Fibroblast of skin of right quadriceps (primary cell): ENCODE results near the gene BANF2.
"Not testable (repeated sequence)": the region's sequence is repeated elsewhere in the genome, so short reads cannot be mapped to it uniquely, and the experiment has no call there.

ENCODE experiments used
- DNase-seq: peaks from one replicate; pipeline ENCODE4 v3.0.0-alpha.2; 2013

Gene BANF2

DNA sequence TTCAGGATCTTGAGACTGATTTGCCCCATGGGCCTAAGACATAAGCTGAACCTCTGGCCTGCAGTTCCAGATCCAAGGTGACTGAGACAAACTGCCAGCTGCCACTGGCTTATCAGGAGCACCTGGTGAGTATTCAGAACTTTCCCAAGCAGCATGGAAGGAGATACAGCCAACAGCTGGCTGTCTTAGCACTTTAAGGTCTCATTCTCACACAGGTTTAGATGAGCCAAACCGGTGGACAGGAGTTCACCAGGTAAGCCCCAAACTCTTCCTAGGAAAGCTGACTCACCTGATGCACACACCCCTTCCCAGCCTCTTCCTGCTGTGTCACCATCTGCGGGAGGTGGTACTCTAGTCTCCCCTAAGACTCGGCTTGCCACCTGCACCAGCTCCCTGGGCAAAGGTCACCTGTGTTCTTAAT is at the start of gene BANF2:
BANF2 (plus strand) TSS at position 36 of the 421 bp plus-strand sequence. CDS start 25,060 bp downstream, outside the sequence.
- no peak for DNase-seq

DNA sequence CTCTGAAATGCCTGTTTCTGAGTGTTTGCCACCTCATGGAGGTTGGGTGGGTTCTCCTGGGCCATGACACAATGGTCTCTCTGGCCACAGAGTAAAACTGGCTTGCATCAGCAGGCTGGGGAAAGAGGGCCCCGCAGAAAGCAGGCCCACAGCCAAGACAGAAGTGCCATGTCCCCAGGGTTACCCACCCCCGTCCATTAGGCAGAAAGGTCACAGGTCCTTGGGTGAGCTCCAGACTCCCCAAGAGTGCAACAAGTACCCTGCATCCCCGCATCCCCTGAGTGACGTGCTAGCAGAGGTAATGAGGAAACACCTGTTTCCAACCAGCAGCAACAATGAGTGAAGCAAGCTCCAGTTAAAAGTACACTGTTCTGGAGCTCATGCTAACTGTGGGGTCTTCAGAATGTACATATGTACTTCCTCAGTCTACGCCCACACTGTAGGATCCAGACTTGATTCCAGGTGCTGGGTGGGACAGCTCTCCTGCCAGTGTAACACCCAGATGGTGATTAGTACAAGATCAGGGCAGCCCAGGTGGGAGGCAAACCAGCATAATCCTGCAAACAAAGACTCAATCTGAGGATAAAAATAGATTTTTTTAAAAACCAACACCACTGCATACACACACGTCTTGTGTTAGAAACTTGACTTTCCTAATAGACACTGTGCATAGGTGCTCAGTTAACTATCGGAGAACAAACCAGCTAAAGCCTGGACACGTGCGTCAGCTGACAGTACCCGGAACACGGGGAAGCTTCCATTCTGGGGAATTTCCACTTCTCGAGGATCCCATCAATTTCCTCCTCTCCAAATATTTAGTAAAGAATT is 49.3 kb upstream of the BANF2 start:
- no peak for DNase-seq

DNA sequence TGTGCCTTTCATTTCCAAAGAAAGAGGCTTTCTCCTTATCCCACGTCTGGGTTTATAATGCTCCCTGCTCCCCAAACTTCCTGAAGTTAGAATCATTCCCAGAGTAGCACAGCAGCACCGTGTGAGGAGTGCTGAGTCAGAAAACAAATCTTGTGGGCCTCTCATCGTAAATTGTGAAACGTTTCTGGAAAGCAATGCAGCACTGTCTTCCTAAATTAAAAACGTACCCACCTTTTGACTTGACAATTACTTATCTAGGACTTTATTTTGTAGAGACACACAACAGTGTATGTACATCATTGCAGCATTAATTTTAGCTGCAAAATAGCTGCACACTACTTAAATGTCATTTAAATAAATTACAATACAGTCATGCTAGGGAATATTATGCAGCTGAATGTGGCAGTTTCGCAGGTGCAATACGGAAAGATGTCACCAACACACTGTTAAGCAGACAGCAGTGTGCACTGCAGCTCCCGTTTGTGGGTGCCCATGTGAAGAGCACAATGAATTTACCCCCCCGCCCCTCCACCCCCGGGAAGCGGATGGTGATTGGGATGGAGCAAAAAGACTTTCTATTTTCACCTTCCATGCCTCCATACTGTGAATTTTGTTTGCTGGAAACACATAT is 48.5 kb upstream of the BANF2 start:
- DNase-seq: peak; percentile 46

DNA sequence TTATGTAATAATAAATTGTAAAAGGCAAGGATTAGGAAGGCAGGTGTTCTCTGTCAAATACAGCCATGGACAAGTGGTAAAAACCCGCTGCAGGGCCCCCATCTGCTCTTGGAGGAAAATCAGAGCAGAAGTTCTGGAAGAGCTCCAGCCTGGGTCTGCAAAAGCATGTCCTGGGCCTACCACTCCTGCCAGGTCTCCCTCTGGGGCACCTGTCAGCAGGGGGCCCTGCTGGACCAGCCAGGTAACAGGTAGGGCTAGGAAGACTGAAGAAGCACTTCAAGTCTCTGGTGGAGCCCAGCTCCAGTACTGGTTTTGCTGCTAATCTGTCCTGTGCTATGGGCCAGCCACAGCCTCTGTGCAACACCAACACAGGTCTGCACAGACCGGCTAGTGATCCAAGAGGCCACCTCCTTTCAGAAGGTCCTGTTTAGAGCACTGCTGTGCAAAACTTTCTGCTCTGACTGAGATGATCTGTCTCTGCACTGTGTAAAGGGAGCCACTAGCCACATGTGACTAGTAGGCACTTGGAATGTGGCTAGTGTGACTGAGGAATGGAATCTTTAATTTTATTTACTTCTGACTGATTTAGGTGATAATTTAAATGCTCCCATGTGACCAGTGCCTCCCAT is 47.9 kb upstream of the BANF2 start:
- DNase-seq: no peak

DNA sequence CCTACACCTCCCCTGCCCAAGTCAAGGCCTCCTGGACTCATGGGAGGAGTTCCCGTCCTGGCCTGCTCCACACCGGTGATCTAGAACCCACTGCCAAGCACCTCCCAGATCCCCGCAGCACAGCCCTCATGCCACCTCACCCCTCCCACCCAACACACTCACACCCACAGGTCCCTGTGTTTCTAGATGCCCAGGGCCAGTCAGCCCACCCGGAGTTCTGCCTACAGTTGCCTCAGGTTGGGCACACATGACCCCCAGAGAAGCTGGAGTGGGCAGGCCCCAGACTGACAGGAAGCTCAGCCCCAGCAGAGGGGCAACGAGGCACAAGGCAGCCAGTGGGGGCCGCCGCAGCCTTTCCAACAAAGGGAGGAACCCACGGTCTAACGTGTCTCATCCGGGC is 47.4 kb upstream of the BANF2 start:
- DNase-seq: no peak

DNA sequence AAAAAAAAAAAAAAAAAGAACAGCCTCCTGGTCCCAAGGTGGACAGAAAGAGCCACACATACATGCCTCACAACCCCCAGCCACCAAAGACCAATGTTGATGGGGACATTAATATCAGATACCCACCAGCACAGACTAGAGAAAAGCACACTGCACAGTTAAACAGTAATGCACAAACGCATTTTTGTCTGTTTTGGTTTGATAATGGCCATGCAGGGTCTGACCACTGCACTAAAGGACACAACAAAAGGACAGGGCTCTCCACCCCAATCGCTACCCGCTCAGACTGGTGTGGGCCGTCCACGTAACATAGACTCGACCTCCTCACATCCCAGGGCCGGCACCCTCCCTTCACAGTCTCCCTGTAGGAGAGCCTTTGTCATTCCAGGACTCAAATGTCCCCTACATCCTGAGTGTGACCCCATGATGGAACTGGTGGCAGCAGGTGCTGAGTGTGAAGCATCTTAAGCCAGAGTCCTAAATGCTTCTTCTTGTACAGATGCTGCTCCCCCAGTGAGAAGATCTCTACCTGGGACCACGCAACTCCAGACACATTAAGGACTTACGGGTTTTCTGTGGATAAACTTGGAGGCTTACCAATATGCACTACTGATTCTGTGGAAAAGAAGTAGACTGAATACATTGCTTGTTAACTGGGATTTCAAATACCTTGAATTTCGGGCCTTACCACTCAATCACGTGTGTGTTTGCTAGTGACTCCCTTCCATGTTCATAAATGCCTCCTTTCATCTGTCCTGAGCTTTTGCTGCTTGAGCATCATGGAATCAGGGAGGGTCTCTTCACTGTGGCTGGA is 45.7 kb upstream of the BANF2 start:
- no peak for DNase-seq

DNA sequence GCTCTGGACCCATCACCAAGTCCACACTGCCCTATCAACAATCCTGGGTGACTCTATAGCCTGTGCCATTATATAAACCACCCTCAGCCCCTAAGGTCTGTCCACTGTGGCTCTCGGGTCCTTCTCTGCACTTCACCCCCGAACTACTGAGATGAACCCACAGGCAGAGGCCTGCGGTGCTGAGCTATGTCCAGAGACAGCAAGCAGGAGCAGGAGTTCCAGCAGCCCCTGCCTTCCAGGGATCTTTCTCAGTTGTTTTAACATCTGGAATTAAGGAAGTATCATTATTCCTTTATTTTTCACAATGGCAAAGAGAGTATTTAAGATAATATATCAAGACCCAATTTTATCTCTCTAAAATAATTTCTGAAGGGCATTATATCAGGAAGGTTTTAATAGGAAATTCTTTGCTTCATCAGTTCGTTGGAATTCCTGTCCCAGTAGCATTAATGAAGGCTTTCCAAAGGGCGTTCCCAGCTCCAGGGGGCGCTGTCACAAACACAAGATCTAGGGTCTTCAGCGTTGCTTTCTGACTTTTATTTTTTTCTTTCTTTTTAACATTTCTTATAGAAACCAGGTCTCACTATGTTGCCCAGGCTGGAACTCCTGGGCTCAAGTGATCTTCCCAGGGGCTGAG is 45.0 kb upstream of the BANF2 start:
- peak; percentile 57 for DNase-seq

DNA sequence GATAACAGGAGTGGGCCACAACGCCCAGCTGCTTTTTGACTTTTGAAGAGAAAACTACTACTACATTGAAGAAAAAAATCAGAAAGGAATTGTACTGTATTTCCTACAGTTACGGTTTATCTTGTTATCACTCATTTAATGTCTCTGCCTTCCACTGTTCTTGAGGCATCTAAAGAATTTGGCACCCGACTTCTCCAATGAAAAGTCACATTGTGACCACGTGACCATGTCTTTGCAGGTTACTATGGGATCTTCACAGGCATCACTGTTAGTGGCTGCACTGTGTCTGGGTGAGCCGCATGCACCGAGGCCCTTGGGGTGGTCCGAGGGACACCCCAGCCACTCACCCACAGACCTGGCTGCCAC is 44.5 kb upstream of the BANF2 start:
- DNase-seq: peak; percentile 36

DNA sequence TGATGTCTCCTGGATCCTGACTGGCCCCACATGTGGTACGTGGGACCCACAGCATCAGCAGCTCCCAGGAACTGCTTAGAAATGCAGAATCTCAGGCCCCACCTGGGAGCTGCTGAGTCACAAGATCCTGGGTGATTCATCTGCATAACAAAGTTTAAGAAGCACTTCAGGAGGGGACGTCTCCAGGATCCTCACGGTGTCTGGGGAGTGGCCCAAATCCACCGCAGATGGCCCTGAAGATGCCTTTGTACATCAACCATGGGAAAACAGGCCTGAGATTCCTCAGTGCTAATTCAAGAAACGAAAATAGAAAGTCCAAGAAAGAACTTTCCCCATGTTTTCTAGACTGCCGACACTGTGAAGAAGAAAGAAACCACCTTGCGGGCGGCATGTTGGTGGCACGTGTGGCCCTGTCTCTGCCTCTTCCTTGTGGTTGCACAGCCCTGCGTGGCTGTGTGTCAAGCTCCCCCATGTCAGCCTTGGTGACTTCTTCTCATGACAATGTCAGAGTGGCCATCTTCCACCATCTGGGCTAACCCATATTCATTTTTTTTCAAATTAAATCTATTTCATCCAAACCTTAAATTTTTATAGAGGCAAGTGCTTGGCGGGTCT is 43.8 kb upstream of the BANF2 start:
- DNase-seq: no peak

DNA sequence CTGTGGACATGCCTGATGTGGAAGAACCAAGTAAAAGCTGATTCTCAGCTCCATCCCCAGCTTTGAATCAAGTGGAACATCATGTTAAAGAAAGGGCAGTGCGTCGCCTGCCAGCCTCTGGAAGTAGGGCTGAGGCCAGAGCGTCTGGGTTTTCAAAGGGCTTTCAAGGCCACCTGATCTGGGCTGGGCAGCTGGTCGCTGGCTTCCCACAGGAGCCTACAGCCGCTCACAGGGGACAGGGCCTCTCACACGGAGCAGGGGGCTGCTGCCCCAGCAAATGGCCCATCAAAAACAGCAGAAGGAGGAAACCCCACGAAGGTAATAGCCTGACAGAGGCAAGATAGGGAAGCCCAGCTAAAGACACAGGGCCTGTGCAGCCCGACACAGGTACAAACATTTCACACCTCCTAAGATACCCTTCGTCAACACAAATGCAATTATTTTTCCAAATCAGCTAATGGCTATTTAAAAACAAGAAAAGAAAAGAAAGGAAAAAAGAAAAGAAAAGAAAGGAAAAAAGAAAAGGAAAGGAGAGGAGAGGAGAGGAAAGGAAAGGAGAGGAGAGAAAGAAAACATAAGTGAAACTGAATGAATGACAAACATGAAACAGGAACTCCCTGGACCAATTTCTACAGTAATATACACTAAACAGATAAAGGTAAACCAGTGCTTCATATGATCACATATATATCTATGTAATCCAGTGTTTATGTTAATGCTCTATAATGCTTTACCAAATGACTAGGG is 42.5 kb upstream of the BANF2 start:
- no peak for DNase-seq

DNA sequence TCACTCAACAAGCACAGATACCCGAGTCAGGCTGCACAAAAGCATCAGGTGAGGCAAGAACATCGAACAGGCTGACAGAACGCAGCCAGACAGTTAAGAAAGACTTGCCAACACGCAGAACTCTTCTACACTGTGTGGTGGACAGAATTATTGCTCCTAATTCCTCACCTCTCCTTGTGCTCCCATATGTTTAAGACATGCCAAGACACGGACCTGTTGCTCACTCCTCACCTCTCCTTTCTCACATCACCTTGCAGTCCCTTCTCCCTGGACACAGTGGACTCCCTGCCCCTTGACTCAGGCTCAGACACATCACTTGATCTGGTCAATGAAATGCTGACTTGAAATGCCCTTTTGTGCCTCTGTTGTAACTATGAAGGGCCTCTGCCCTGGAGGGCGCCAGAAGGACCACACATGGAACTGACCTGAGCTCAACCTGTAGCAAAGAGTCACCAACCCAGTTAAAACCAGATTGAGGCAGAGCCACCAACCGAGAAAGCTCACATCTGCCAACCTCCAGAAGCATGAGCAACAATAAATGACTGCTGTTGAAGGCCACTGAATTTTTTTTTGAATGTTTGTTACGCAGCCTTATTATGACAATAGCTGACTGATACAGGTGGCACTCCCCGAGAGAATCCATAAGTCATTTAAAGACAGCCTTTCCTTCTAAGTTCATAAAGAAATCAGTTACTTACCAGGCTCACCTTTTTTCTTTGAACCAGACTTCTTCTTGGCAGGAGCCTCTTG is 41.7 kb upstream of the BANF2 start:
- DNase-seq: no peak

DNA sequence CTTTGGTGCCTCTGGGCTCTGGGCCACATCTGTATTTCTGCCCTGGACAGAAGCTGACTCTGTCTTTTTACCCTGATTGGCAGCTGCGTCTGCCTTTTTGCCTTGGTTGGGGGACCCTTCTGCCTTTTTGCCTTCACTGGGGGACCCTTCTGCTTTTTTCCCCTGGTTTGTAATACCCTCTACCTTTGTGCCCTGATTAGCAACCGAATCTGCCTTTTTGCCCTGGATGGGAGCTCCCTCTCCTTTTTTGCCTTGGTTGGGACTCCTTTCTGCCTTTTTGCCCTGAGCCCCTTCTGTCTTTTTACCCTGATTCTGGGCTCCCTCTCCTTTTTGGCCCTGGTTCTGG is 41.1 kb upstream of the BANF2 start:
- no peak for DNase-seq

DNA sequence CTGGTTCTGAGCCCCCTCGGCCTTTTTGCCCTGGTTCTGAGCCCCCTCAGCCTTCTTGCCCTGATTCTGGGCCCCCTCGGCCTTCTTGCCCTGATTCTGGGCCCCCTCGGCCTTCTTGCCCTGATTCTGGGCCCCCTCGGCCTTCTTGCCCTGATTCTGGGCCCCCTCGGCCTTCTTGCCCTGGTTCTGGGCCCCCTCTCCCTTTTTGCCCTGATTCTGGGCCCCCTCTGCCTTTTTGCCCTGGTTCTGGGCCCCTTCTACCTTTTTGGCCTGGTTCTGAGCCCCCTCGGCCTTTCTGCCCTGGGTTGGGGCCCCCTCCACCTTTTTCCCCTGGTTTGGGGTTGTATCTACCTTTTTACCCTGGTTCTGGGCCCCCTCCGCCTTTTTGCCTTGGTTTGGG is 40.4 kb upstream of the BANF2 start:
- DNase-seq: not testable (repeated sequence)

DNA sequence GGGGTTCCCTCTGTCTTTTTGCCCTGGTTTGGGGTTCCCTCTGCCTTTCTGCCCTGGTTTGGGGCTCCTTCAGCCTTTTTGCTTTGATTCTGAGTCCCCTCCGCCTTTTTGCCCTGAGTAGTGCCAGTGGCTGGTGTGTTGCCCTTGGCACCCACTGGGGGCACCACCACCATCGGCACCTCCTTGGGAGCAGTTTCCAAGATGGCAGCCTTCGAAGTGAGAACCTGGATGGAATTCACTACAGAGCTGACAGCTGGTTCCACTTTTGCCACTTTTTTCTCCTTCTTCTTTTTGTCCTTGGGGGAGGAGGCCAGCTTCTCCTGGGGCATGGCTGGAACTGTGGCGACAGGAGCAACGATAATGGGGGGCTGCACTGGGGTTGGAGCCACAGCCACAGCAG is 40.0 kb upstream of the BANF2 start:
- DNase-seq: no peak

DNA sequence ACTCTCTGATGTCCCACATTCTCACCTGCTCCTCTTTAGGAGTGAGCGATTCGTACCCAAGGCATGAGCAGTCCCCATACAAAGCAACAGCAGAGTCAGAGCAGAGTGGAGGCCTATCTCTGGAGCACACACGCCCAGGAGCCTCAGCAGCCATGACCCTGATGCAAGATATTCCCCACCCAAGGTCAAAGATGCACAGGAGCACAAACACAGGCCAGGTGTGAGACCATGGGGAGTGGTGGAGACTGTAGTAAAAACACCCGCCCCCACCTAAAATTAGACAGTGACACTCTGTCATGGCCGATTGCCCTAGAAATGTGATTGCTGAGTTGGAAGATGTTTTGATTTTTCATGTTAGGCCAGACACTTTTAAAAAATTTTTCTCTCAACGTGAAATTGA is 39.1 kb upstream of the BANF2 start:
- no peak for DNase-seq

DNA sequence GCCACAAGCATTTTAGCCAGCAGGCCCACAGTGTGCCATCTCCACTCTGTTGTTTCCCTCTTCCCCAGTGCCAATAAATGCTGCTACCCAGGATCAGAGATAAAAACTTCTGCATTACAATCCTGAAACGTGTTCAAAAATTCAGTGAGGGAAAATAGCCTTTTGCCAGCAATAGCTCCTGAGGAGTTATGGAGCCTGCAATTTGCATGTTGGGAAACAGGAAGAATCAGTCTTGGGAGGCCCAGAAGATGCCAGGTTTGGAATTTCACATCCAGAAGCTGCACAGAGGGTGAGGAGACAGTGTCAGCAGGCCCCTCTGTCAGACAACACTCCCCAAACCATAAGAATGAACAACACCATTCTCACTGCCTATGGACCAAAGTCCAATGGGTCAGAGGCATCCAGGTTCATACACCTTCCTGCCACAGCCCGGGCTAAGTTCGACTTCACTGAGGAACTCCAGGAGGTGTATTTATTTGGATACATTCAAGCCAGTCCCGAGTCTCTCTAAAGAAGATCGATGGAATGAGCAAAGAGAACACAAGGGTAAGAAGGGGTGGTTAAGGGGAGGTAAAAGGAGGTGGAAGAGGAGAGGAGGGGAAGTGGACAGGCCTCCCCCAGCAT is 38.5 kb upstream of the BANF2 start:
- peak; percentile 40 for DNase-seq

DNA sequence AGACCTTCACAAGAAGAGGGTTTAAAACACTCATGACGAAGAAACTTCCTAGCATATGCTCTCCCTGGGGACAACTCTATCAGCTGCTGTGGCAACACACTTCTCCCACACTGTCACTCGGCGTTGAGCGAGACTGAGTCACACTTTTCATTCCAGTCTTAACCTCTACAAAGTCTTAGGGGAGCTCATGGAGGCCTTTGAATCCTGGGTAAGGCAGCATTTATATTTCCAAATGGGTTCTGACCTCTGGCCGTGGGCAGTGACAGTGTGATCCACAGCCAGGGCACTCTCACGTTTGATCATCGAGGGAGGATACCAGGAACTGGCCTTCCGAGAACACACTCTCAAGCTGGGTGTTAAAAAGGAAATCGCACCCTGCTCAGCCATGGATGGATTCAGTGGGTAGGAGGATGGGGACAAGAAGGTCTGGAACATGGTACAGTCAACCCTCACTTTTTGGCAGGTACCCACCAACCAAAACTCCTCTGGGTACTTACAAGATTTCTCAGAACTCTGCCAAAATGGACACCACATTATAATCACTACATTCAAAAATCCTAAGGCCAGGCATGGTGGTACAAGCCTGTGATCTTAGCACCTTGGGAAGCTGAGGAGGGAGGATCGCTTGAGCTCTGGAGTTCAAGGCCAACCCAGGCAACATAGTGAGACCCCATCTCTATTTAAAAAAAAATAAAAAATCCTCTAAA is 37.3 kb upstream of the BANF2 start:
- DNase-seq: peak; percentile 85

DNA sequence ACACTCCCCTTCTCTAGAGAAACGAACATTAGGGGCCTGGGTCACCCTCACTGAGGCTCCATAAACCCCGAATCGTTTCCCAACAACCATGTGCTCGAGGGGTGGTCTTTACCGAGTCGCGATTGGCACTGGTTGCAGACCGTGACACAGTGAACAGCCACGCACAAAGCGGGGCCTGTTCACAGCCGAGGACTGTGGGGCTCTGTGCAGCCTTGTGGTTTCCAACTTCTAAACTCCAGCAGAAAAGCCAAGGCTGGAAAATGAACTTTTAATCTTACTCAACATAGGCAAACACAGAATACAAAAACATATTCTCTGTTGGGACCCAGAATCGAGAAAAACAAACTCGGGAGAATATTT is 36.7 kb upstream of the BANF2 start:
- no peak for DNase-seq

DNA sequence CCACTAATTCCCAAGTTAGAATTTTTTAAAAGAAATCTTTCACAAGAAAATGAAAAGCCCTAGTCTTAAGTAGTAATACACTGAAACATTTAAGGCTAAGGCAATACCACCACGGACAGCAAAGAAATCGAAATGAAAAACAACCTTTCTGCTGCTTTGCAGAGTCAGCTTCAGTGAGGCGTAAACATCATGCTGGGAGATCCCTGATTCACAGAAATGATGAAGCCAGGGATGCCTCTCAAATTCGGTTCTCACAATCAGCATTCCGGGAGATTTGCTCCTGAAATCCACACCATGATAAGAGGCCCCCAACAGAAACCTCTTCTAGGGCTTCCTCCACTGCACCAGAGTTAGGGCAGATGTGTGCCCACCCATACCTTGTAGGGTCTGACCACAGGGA is 36.3 kb upstream of the BANF2 start:
- no peak for DNase-seq
